PC-3 (cell line): ENCODE results near the gene DUOX1. TPM values are rescaled to one million over a fixed set of nuclear protein-coding genes. Genes with fewer than 3 reads are reported as not detected.

Experiments used
- ATAC-seq: fragments of 200-7000 bp; cut with Tn5 transposase; 2 replicates; pipeline ENCODE4 v1.9.1; 2020; ENCODE audit warnings: mild to moderate bottlenecking, moderate library complexity
- BruUV-seq: library from RNA; stranded (reverse); fragments of 400-500 nt; replicated peaks from 2 replicates; lab custom pipeline; 2021; lab: Mats Ljungman, UMichigan
- CTCF ChIA-PET: fragments of 300-600 bp; sonication (Branson Sonifier 250); formaldehyde crosslinking; loops from one replicate; lab custom pipeline; 2022; ENCODE audit warnings: antibody characterized with exemption; lab: Charles Lee
- POLR2A ChIA-PET: fragments of 300-600 bp; sonication (Branson Sonifier 250); formaldehyde crosslinking; loops from one replicate; lab custom pipeline; 2022; ENCODE audit warnings: antibody characterized with exemption; ENCODE audit not compliant: unreplicated experiment; lab: Charles Lee
- DNase-seq: peaks from one replicate; pipeline ENCODE4 v3.0.0-alpha.2; 2015
- H2AFZ ChIP-seq: fragments of 300-600 bp; sonication (generic); 2 replicates; pipeline ENCODE4 v1.6.0; 2016; ENCODE audit warnings: antibody characterized with exemption, low read length
- H3F3A ChIP-seq: fragments of 300-600 bp; sonication (generic); one replicate; pipeline ENCODE4 v1.6.0; 2017; ENCODE audit warnings: antibody characterized with exemption, low read length, control low read depth, mild to moderate bottlenecking; ENCODE audit not compliant: unreplicated experiment
- H3K27ac ChIP-seq: fragments of 300-600 bp; sonication (generic); 2 replicates; pipeline ENCODE4 v1.5.1; 2016; ENCODE audit warnings: mild to moderate bottlenecking, low read length
- H3K27me3 ChIP-seq: fragments of 300-600 bp; sonication (generic); 2 replicates; pipeline ENCODE4 v1.6.1; 2016; ENCODE audit warnings: low read length, mixed read lengths
- H3K36me3 ChIP-seq: fragments of 300-600 bp; sonication (generic); 2 replicates; pipeline ENCODE4 v1.6.1; 2016; ENCODE audit warnings: low read depth, mixed run types, low read length, mixed read lengths
- H3K4me1 ChIP-seq: fragments of 300-600 bp; sonication (generic); 2 replicates; pipeline ENCODE4 v1.5.1; 2016; ENCODE audit warnings: low read length; ENCODE audit not compliant: insufficient read depth
- H3K4me2 ChIP-seq: fragments of 300-600 bp; sonication (generic); 2 replicates; pipeline ENCODE4 v1.6.0; 2016; ENCODE audit warnings: low read length
- H3K4me3 ChIP-seq: fragments of 300-600 bp; sonication (generic); 2 replicates; pipeline ENCODE4 v1.5.1; 2016; ENCODE audit warnings: mild to moderate bottlenecking, low read length, mixed read lengths
- H3K79me2 ChIP-seq: fragments of 300-600 bp; sonication (generic); 2 replicates; pipeline ENCODE4 v1.6.1; 2017; ENCODE audit warnings: low read length, mixed read lengths
- H3K9ac ChIP-seq: fragments of 300-600 bp; sonication (generic); 2 replicates; pipeline ENCODE4 v1.6.0; 2016; ENCODE audit warnings: mild to moderate bottlenecking, low read length
- H3K9me2 ChIP-seq: fragments of 300-600 bp; sonication (generic); replicated peaks from 2 replicates; pipeline ENCODE4 v1.6.1; 2016; ENCODE audit warnings: mixed run types, low read length, mixed read lengths
- H3K9me3 ChIP-seq: fragments of 300-600 bp; sonication (generic); 2 replicates; pipeline ENCODE4 v1.6.1; 2016; ENCODE audit warnings: low read length, mixed read lengths
- H4K20me1 ChIP-seq: fragments of 300-600 bp; sonication (generic); 2 replicates; pipeline ENCODE4 v1.6.1; 2016; ENCODE audit warnings: low read length, mixed read lengths
- EZH2 ChIP-seq: fragments of 300-600 bp; sonication (generic); IDR thresholded peaks from one replicate; pipeline ENCODE4 v1.6.1; 2017; ENCODE audit warnings: antibody characterized with exemption, mild to moderate bottlenecking, low read length; ENCODE audit not compliant: unreplicated experiment
- EZH2phosphoT487 ChIP-seq: fragments of 300-600 bp; sonication (generic); IDR thresholded peaks from 2 replicates; pipeline ENCODE4 v1.6.1; 2018; ENCODE audit warnings: mild to moderate bottlenecking, antibody characterized with exemption, low read length, borderline replicate concordance
- intact Hi-C: fragments of 100-400 bp; cut with micrococcal nuclease; formaldehyde crosslinking; loops from 2 replicates; pipeline ENCODE4 v1.9.0; 2023
- total RNA-seq: library from RNA; depleted of rRNA; stranded (reverse); fragments of >200 nt; gene quantifications from 2 replicates; pipeline ENCODE4 v1.2.3, GENCODE V29; 2014
- TF ChIP-seq, protein P1 (sequence below): fragments of 300-600 bp; sonication (generic); conservative IDR thresholded peaks from 2 replicates; pipeline ENCODE4 v1.5.1; 2017; ENCODE audit warnings: antibody characterized with exemption, low read depth, mild to moderate bottlenecking, low read length

Gene DUOX1
- total RNA-seq, 1 experiment from 2014 or later: not detected

- Histone ChIP-seq H3K4me3 (no peak overlapping the region), H3K79me2 (no peaks in the 10 kb centered on the region), H3K4me2 (no peak overlapping the region), H3K9me3 (no peaks in the 10 kb centered on the region), H3F3A (no peaks in the 10 kb centered on the region), H3K27ac (no peak overlapping the region), H3K9ac (no peak overlapping the region), H3K27me3 (0 out of 2 replicates have a peak, but pooled peaks cover 4% of the 10 kb centered on the region), H2AFZ (no peak overlapping the region), H3K9me2 (no peaks in the 10 kb centered on the region), H3K4me1 (no peaks in the 10 kb centered on the region), H4K20me1 (no peaks in the 10 kb centered on the region), H3K36me3 (no peaks in the 10 kb centered on the region)
- DNase-seq (no peak), ATAC-seq (no peak)
- TF ChIP-seq EZH2: no peak
- TF ChIP-seq EZH2phosphoT487: no peak
- TF ChIP-seq, protein P1, sequence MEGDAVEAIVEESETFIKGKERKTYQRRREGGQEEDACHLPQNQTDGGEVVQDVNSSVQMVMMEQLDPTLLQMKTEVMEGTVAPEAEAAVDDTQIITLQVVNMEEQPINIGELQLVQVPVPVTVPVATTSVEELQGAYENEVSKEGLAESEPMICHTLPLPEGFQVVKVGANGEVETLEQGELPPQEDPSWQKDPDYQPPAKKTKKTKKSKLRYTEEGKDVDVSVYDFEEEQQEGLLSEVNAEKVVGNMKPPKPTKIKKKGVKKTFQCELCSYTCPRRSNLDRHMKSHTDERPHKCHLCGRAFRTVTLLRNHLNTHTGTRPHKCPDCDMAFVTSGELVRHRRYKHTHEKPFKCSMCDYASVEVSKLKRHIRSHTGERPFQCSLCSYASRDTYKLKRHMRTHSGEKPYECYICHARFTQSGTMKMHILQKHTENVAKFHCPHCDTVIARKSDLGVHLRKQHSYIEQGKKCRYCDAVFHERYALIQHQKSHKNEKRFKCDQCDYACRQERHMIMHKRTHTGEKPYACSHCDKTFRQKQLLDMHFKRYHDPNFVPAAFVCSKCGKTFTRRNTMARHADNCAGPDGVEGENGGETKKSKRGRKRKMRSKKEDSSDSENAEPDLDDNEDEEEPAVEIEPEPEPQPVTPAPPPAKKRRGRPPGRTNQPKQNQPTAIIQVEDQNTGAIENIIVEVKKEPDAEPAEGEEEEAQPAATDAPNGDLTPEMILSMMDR: no peak
- POLR2A ChIA-PET: no interaction called here
- BruUV-seq: no TSS peak
- intact Hi-C loops: no loop called here
- CTCF ChIA-PET: interaction anchor here (1.1 kb wide), 1 partner anchor 12 kb away, joined by 3 read pairs; no protein-coding TSS in a partner anchor
These were observed 23.6 kb upstream of the DUOX1 start for GRCh38 chr15:45106002-45106790.

DNA sequence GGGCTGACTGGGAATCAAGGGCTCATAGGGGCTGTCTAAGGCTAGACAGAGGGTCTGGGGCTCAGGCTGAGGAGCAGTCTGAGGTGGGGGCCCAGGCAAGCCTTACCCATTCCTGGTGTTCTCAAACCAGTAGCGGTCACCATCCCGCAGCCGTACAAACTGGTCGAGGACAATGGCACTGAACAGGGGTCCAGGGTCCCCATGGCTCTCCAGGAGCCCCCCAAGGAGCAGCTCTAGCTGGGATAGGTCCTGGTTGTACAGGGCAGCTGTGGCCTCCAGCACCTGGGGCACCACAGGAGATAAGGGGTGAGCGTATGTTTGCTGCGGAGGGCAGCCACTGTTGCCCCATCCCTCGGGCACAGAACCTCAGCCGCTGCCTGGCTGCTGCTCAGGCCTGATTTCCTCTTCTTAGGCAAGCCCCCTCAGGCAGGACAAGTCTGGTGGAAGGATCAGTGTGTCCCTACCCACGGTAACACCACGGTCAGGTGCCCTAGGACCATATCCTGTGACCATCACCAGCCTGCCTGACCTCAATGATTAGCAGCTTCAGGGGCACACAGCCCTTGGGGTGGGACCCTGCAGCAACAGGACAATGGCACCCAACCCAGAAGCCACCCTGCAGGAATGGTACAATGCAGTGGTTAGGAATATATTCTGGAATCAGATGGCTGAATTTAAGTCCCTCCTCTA lies 21.7 kb upstream of the DUOX1 start:
- H3K4me1 ChIP-seq: no peaks in the 10 kb centered on the region
- no peak overlapping the region for H2AFZ ChIP-seq
- no TSS peak for BruUV-seq
- intact Hi-C loops: no loop called here
- no peaks in the 10 kb centered on the region for H3K79me2 ChIP-seq
- no peak overlapping the region for H3K9ac ChIP-seq
- ATAC-seq (no peak), DNase-seq (no peak)
- H3K4me2 ChIP-seq: no peak overlapping the region
- POLR2A ChIA-PET: no interaction called here
- H3K9me3 ChIP-seq: no peaks in the 10 kb centered on the region
- TF ChIP-seq, protein P1: no peak
- TF ChIP-seq EZH2phosphoT487 (no peak), EZH2 (no peak)
- H4K20me1 ChIP-seq: no peaks in the 10 kb centered on the region
- no peak overlapping the region for H3K4me3 ChIP-seq
- peaks cover 17% of the 10 kb centered on the region for H3K27me3 ChIP-seq
- no peak overlapping the region for H3K27ac ChIP-seq
- no peaks in the 10 kb centered on the region for H3K9me2 ChIP-seq
- CTCF ChIA-PET: no interaction called here
- no peaks in the 10 kb centered on the region for H3K36me3 ChIP-seq
- H3F3A ChIP-seq: no peaks in the 10 kb centered on the region
